Muscle layer of duodenum (tissue), 2 donors: ENCODE data around the gene CACTIN.
A peak's percentile ranks its signal among the peaks of the same experiment; 100 is the strongest.
"Not testable (repeated sequence)": the region's sequence is repeated elsewhere in the genome, so short reads cannot be mapped to it uniquely, and the experiment has no call there.

Experiments
- H3K27ac ChIP-seq: one replicate; pipeline ENCODE4 v1.7.0; 2013; ENCODE audit warnings: mild to moderate bottlenecking, low read length
- H3K27me3 ChIP-seq: one replicate; pipeline ENCODE4 v1.7.0; 2013; ENCODE audit warnings: low read depth, mild to moderate bottlenecking, control low read depth, low read length
- H3K36me3 ChIP-seq, 2 donors: one replicate each; pipeline ENCODE4 v1.7.0; 2013; ENCODE audit warnings: low read length in 2 of 2, control low read depth in 1 of 2, mild to moderate bottlenecking in 1 of 2; ENCODE audit not compliant: insufficient read depth in 2 of 2, control insufficient read depth in 1 of 2
- H3K4me1 ChIP-seq, 2 donors: one replicate each; pipeline ENCODE4 v1.7.0; 2013; ENCODE audit warnings: low read length in 2 of 2, mild to moderate bottlenecking in 2 of 2, control low read depth in 1 of 2, moderate library complexity in 1 of 2; ENCODE audit not compliant: insufficient read depth in 2 of 2, control insufficient read depth in 1 of 2
- H3K4me3 ChIP-seq, 2 donors: one replicate each; pipeline ENCODE4 v1.7.0; 2013; ENCODE audit warnings: low read length in 2 of 2, low read depth in 1 of 2, mild to moderate bottlenecking in 1 of 2
- H3K9me3 ChIP-seq, 2 donors: one replicate each; pipeline ENCODE4 v1.7.0; 2013; ENCODE audit warnings: low read length in 2 of 2, control low read depth in 1 of 2, mild to moderate bottlenecking in 1 of 2; ENCODE audit not compliant: control insufficient read depth in 1 of 2
- donor health status: healthy.

The CACTIN gene

GRCh38 chr19:3633559-3633988 lies 7.0 kb upstream of the CACTIN start:
- Histone ChIP-seq H3K4me1 (no peaks in the 10 kb centered on the region), H3K4me3 (no peak overlapping the region), H3K9me3 (no peaks in the 10 kb centered on the region), H3K27me3 (no peaks in the 10 kb centered on the region), H3K27ac (no peak overlapping the region), H3K36me3 (peaks cover 9 to 59% of the 10 kb centered on the region in 2 donors)

- Histone ChIP-seq H3K27ac (no peak overlapping the region), H3K4me3 (no peak overlapping the region), H3K36me3 (peaks cover 9 to 52% of the 10 kb centered on the region in 2 donors), H3K27me3 (no peaks in the 10 kb centered on the region), H3K9me3 (no peaks in the 10 kb centered on the region), H3K4me1 (no peaks in the 10 kb centered on the region)
These were observed 6.4 kb upstream of the CACTIN start for GRCh38 chr19:3632739-3633558.

- no peak overlapping the region for H3K27ac ChIP-seq
- H3K27me3 ChIP-seq, result no peaks in the 10 kb centered on the region
- H3K4me3 ChIP-seq, result no peak overlapping the region
- peaks cover 9 to 46% of the 10 kb centered on the region in 2 donors for H3K36me3 ChIP-seq
- no peaks in the 10 kb centered on the region for H3K9me3 ChIP-seq
- H3K4me1 ChIP-seq, result peaks cover 0 to 5% of the 10 kb centered on the region in 2 donors
These were observed 5.5 kb upstream of the CACTIN start for GRCh38 chr19:3632098-3632497.

DNA sequence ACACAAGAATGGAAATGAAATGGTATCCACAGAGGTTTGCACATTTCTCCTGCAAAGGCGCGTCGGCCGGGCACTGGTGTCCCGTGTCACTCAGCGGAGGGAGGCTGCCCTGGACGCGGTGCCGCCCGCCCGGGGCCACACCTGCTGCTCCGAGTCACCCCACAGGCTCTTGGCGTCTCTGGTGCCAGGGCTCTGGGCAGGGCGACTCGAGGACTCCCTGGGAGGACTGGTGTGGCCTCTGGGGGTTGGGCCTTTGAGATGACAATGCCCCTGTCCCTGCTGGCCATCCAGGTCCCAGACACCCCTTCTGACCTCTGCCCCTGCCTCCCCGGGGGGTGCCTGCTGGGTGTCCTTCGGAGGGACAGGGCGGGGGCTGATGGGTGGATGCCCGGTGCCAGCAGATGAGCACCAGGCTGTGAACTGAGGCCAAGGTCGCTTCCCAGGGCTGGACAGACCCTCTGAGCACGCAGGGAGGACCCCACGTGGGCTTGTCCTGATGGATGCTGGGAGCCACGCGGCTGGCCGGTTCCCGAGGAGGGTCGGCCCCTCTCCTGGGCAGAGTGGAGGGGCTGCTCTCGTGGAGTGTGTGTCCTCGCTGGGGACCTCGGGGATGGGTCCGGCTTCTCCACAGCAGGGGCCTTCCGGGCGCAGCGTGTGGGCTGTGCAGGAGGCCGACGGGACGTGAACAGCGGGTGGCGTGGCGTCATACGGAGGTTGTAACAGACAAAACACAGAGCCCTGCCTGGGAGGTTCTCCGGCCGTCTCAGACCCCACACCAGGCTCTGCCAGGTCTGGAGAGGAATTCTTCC lies 4.7 kb upstream of the CACTIN start:
- Histone ChIP-seq H3K27me3 (no peaks in the 10 kb centered on the region), H3K36me3 (peaks cover 9 to 38% of the 10 kb centered on the region in 2 donors), H3K27ac (no peak overlapping the region), H3K9me3 (no peaks in the 10 kb centered on the region), H3K4me1 (peaks cover 0 to 5% of the 10 kb centered on the region in 2 donors), H3K4me3 (no peak overlapping the region)

GRCh38 chr19:3628766-3629165 lies 2.2 kb upstream of the CACTIN start:
- not testable (repeated sequence) for H3K4me3 ChIP-seq, H3K27me3 ChIP-seq, H3K9me3 ChIP-seq, H3K27ac ChIP-seq
- H3K36me3 ChIP-seq, result peaks cover 9 to 28% of the 10 kb centered on the region in 2 donors
- peaks cover 3 to 27% of the 10 kb centered on the region in 2 donors for H3K4me1 ChIP-seq

DNA sequence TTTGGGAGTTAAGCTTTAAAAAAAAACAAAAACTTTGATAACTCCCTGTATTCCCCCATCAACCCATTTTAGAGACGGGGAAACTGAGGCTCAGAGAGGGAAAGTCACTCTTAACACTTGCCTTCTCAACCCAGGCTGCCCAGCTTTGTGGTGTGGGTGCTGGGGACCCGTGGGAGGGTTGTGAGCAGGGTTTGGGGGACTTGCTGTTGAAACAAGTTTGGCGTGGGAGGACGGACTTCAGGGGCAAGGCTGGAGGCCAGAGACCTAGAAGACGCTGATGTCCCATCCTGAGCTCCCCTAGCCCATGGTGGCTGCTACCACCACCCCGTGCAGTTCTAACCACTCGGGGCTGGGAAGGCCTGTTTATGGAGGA lies 747 bp upstream of the CACTIN start:
- peaks cover 6 to 31% of the 10 kb centered on the region in 2 donors for H3K36me3 ChIP-seq
- H3K4me3 ChIP-seq, result peak overlapping the region in 1 of 2 donors; percentile 94
- no peaks in the 10 kb centered on the region for H3K9me3 ChIP-seq
- no peaks in the 10 kb centered on the region for H3K27me3 ChIP-seq
- H3K4me1 ChIP-seq, result peaks cover 3 to 27% of the 10 kb centered on the region in 2 donors
- no peak overlapping the region for H3K27ac ChIP-seq

DNA sequence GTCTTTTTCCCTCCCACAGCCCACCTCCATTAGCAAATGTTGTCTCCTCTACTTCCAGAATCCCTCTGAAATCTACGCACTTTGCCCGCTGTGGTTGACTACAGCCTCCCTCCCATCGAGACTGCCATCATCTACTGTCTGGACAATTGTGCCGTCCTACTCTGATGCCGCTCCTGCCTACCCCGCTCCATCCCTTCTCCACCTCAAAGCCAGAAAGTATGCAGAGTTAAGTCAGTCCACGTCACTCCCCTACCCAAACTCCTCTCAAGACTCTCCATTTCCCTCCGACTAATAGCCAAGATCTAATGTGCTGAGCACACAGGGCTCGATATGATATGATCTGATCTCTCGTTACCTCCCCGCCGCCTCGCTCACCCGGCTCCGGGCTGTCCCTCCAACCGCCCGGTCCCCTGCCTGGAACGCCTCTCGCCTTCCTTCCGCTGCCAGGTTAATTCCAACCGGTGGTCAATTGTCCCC lies 556 bp downstream of the CACTIN start:
- H3K9me3 ChIP-seq, result no peaks in the 10 kb centered on the region
- H3K27me3 ChIP-seq, result no peaks in the 10 kb centered on the region
- H3K4me1 ChIP-seq, result peaks cover 3 to 27% of the 10 kb centered on the region in 2 donors
- H3K4me3 ChIP-seq, result peak overlapping the region; percentile 94 to 95
- H3K27ac ChIP-seq, result peak overlapping the region; percentile 67
- H3K36me3 ChIP-seq, result peaks cover 0 to 30% of the 10 kb centered on the region in 2 donors

- Histone ChIP-seq H3K27me3 (no peaks in the 10 kb centered on the region), H3K4me3 (no peak overlapping the region), H3K36me3 (peaks cover 0 to 41% of the 10 kb centered on the region in 2 donors), H3K27ac (no peak overlapping the region), H3K4me1 (peaks cover 3 to 28% of the 10 kb centered on the region in 2 donors), H3K9me3 (no peaks in the 10 kb centered on the region)
These were observed 2.9 kb downstream of the CACTIN start for GRCh38 chr19:3623716-3624115.

GRCh38 chr19:3622224-3622623 lies 4.4 kb downstream of the CACTIN start:
- Histone ChIP-seq H3K27me3 (no peaks in the 10 kb centered on the region), H3K36me3 (peaks cover 0 to 46% of the 10 kb centered on the region in 2 donors), H3K9me3 (no peaks in the 10 kb centered on the region), H3K4me1 (peaks cover 3 to 29% of the 10 kb centered on the region in 2 donors), H3K4me3 (no peak overlapping the region), H3K27ac (no peak overlapping the region)

DNA sequence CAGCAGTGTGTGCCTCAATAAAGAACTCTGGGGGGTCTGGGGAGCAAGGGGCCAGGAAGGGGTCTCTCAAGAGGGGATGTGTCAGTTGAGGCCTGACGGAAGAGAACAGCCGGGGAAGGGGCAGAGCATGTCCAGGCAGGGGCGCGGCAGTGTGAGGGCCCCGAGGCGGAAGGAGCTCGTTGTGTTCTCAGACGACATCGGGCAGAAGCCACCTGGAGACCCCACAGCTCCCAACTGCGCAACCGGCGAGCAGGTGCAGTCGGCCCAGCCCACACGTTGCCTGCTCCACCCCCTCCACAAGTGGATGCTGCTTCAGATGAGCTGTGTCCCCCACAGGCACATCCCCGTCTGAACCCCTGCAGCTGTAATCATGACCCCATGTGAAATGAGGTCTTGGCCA lies 4.9 kb downstream of the CACTIN start:
- Histone ChIP-seq H3K27ac (no peak overlapping the region), H3K4me3 (no peak overlapping the region), H3K27me3 (no peaks in the 10 kb centered on the region), H3K4me1 (peaks cover 3 to 29% of the 10 kb centered on the region in 2 donors), H3K36me3 (peaks cover 0 to 50% of the 10 kb centered on the region in 2 donors), H3K9me3 (no peaks in the 10 kb centered on the region)

GRCh38 chr19:3620817-3621547 lies 5.6 kb downstream of the CACTIN start:
- peaks cover 3 to 27% of the 10 kb centered on the region in 2 donors for H3K4me1 ChIP-seq
- peaks cover 0 to 50% of the 10 kb centered on the region in 2 donors for H3K36me3 ChIP-seq
- no peaks in the 10 kb centered on the region for H3K27me3 ChIP-seq
- H3K27ac ChIP-seq, result no peak overlapping the region
- H3K9me3 ChIP-seq, result no peaks in the 10 kb centered on the region
- H3K4me3 ChIP-seq, result no peak overlapping the region
